Mesenchymal stem cell (in vitro differentiated cells and primary cell): ENCODE results near the gene CD79A.

Source experiments
- DNase-seq: peaks from one replicate; pipeline ENCODE4 v3.0.0-alpha.2; 2013
- H2AFZ ChIP-seq: one replicate; pipeline ENCODE4 v1.6.1; 2013; ENCODE audit warnings: low read depth, mild to moderate bottlenecking, control low read depth, inconsistent platforms, low read length, moderate library complexity
- H2AK5ac ChIP-seq: 2 replicates; pipeline ENCODE4 v1.6.1; 2013; ENCODE audit warnings: low read length, moderate library complexity, mild to moderate bottlenecking, inconsistent platforms; ENCODE audit not compliant: severe bottlenecking
- H2BK120ac ChIP-seq: one replicate; pipeline ENCODE4 v1.6.1; 2013; ENCODE audit warnings: low read depth, mild to moderate bottlenecking, inconsistent platforms, low read length, moderate library complexity
- H2BK12ac ChIP-seq, 2 experiments: one replicate each; pipeline ENCODE4 v1.6.1; 2013; ENCODE audit warnings: inconsistent platforms in 2 of 2, low read length in 2 of 2, mild to moderate bottlenecking in 2 of 2, moderate library complexity in 2 of 2, control low read depth in 1 of 2
- H2BK15ac ChIP-seq: one replicate; pipeline ENCODE4 v1.6.1; 2013; ENCODE audit warnings: mild to moderate bottlenecking, low read depth, inconsistent platforms; ENCODE audit not compliant: poor library complexity, severe bottlenecking
- H2BK5ac ChIP-seq: 2 replicates; pipeline ENCODE4 v1.6.1; 2013; ENCODE audit warnings: low read depth, mild to moderate bottlenecking, low read length, control low read depth, inconsistent platforms; ENCODE audit not compliant: poor library complexity, severe bottlenecking
- H3K14ac ChIP-seq, 2 experiments: one replicate each; pipeline ENCODE4 v1.6.1; 2013; ENCODE audit warnings: inconsistent platforms in 2 of 2, low read length in 2 of 2, control low read depth in 1 of 2, mild to moderate bottlenecking in 1 of 2, moderate library complexity in 1 of 2
- H3K18ac ChIP-seq, 2 experiments: one replicate each; pipeline ENCODE4 v1.6.1; 2013; ENCODE audit warnings: inconsistent platforms in 2 of 2, low read length in 2 of 2, control low read depth in 1 of 2, low read depth in 1 of 2, mild to moderate bottlenecking in 1 of 2
- H3K23ac ChIP-seq, 2 experiments: one replicate each; pipeline ENCODE4 v1.6.1; 2013; ENCODE audit warnings: inconsistent platforms in 2 of 2, low read length in 2 of 2, mild to moderate bottlenecking in 2 of 2, moderate library complexity in 2 of 2, control low read depth in 1 of 2
- H3K27ac ChIP-seq: 2 replicates; pipeline ENCODE4 v1.5.1; 2013; ENCODE audit warnings: mild to moderate bottlenecking, moderate library complexity, low read length, control low read depth, inconsistent platforms; ENCODE audit not compliant: poor library complexity, severe bottlenecking
- H3K27me3 ChIP-seq, 2 experiments: 2 replicates each; pipeline versions ENCODE4 v1.6.1 to v1.7.0; 2013; ENCODE audit warnings: low read length in 2 of 2, mild to moderate bottlenecking in 2 of 2, moderate library complexity in 2 of 2, control low read depth in 1 of 2, inconsistent platforms in 1 of 2; ENCODE audit not compliant: control insufficient read depth in 1 of 2, insufficient read depth in 1 of 2
- H3K36me3 ChIP-seq, 2 experiments: 2 replicates each; pipeline versions ENCODE4 v1.6.1 to v1.7.0; 2013; ENCODE audit warnings: low read length in 2 of 2, control low read depth in 1 of 2, inconsistent platforms in 1 of 2, low read depth in 1 of 2, mild to moderate bottlenecking in 1 of 2; ENCODE audit not compliant: insufficient read depth in 2 of 2, control insufficient read depth in 1 of 2
- H3K4ac ChIP-seq, 2 experiments: one replicate each; pipeline ENCODE4 v1.6.1; 2013; ENCODE audit warnings: inconsistent platforms in 2 of 2, low read length in 2 of 2, mild to moderate bottlenecking in 2 of 2, moderate library complexity in 2 of 2, control low read depth in 1 of 2, low read depth in 1 of 2
- H3K4me1 ChIP-seq: 2 replicates; pipeline ENCODE4 v1.6.1; 2013; ENCODE audit warnings: low read depth, low read length, control low read depth; ENCODE audit not compliant: control insufficient read depth, insufficient read depth
- H3K4me2 ChIP-seq: 2 replicates; pipeline ENCODE4 v1.6.1; 2013; ENCODE audit warnings: low read length, mild to moderate bottlenecking, inconsistent platforms; ENCODE audit not compliant: poor library complexity, severe bottlenecking
- H3K4me3 ChIP-seq, 2 experiments: 2 replicates each; pipeline versions ENCODE4 v1.5.1 to v1.7.0; 2013; ENCODE audit warnings: low read length in 2 of 2, mild to moderate bottlenecking in 2 of 2, control low read depth in 1 of 2, low read depth in 1 of 2; ENCODE audit not compliant: insufficient read depth in 1 of 2
- H3K79me1 ChIP-seq: replicated peaks from 2 replicates; pipeline ENCODE4 v1.6.1; 2013; ENCODE audit warnings: mild to moderate bottlenecking, control low read depth, low read length, inconsistent platforms; ENCODE audit not compliant: poor library complexity, severe bottlenecking
- H3K9ac ChIP-seq: 2 replicates; pipeline ENCODE4 v1.7.0; 2013; ENCODE audit warnings: mild to moderate bottlenecking, low read length, moderate library complexity
- H3K9me3 ChIP-seq: 2 replicates; pipeline ENCODE4 v1.7.0; 2013; ENCODE audit warnings: mild to moderate bottlenecking, low read length; ENCODE audit not compliant: control insufficient read depth
- H4K8ac ChIP-seq: one replicate; pipeline ENCODE4 v1.6.1; 2013; ENCODE audit warnings: inconsistent platforms, mild to moderate bottlenecking, low read length, moderate library complexity
- H4K91ac ChIP-seq: one replicate; pipeline ENCODE4 v1.6.1; 2013; ENCODE audit warnings: mild to moderate bottlenecking, low read length, inconsistent platforms
- WGBS: methylation state at CpG from one replicate; pipeline ENCODE4 v1.1.7; 2013; ENCODE audit warnings: mixed read lengths; 5-methylcytosine and 5-hydroxymethylcytosine counted together

The CD79A gene

DNA sequence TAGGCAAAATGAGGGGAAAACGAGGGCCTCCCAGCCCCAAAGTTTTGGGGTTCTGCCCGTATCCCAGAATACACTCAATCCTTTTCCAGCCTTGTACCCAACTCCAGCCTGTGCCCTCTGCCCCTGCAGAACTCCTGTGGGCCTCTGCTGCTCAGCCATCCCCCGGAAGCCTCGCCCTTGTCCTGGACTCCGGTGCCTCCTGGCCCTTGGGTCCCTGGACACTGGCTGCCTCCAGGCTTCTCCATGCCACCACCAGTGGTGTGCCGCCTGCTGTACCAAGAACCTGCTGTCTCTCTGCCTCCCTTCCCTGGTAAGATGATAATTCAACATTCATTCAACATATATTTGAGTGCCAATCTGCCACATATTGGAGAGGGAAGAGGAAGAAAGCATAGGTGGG is 28.4 kb upstream of the CD79A start:
- Histone ChIP-seq H2BK15ac (no peak overlapping the region), H3K4me1 (no peaks in the 10 kb centered on the region), H2BK5ac (no peak overlapping the region), H3K14ac (no peak overlapping the region), H3K4me2 (no peak overlapping the region), H3K4ac (no peak overlapping the region), H3K9ac (no peak overlapping the region), H3K27me3 (peaks cover 46 to 63% of the 10 kb centered on the region in 2 experiments), H4K8ac (no peak overlapping the region), H3K18ac (no peak overlapping the region), H3K36me3 (no peaks in the 10 kb centered on the region), H3K23ac (no peak overlapping the region), H2BK120ac (no peak overlapping the region), H4K91ac (no peak overlapping the region), H3K27ac (no peak overlapping the region), H3K9me3 (no peaks in the 10 kb centered on the region), H3K4me3 (no peak overlapping the region), H3K79me1 (no peaks in the 10 kb centered on the region), H2BK12ac (no peak overlapping the region), H2AFZ (no peak overlapping the region), H2AK5ac (no peak overlapping the region)
- WGBS: 65% methylated on average over 6 of the region's 6 CpGs
- DNase-seq: no peak

- H4K91ac ChIP-seq: no peak overlapping the region
- H2AK5ac ChIP-seq: no peak overlapping the region
- H3K4ac ChIP-seq: no peak overlapping the region
- 56% methylated on average over 2 of the region's 2 CpGs for WGBS
- H3K4me1 ChIP-seq: no peaks in the 10 kb centered on the region
- H2BK5ac ChIP-seq: no peak overlapping the region
- no peak overlapping the region for H2AFZ ChIP-seq
- no peaks in the 10 kb centered on the region for H3K9me3 ChIP-seq
- H3K27me3 ChIP-seq: peaks cover 50 to 64% of the 10 kb centered on the region in 2 experiments
- no peak overlapping the region for H3K9ac ChIP-seq
- no peak overlapping the region for H3K23ac ChIP-seq
- no peak overlapping the region for H3K18ac ChIP-seq
- H3K27ac ChIP-seq: no peak overlapping the region
- H3K4me2 ChIP-seq: no peak overlapping the region
- no peak overlapping the region for H2BK15ac ChIP-seq
- no peaks in the 10 kb centered on the region for H3K36me3 ChIP-seq
- no peak overlapping the region for H3K4me3 ChIP-seq
- H2BK12ac ChIP-seq: no peak overlapping the region
- no peak for DNase-seq
- H2BK120ac ChIP-seq: no peak overlapping the region
- H4K8ac ChIP-seq: no peak overlapping the region
- no peak overlapping the region for H3K14ac ChIP-seq
- H3K79me1 ChIP-seq: no peaks in the 10 kb centered on the region
Observed at GRCh38 chr19:41849067-41849466, 28.0 kb upstream of the CD79A start.

- H3K9ac ChIP-seq: no peak overlapping the region
- WGBS: 53% methylated on average over 5 of the region's 5 CpGs
- no peak overlapping the region for H3K4me3 ChIP-seq
- H2BK12ac ChIP-seq: no peak overlapping the region
- no peak overlapping the region for H3K27ac ChIP-seq
- no peak overlapping the region for H3K4me2 ChIP-seq
- no peak overlapping the region for H3K14ac ChIP-seq
- no peak for DNase-seq
- H3K23ac ChIP-seq: no peak overlapping the region
- no peaks in the 10 kb centered on the region for H3K36me3 ChIP-seq
- H2AFZ ChIP-seq: no peak overlapping the region
- H3K27me3 ChIP-seq: peaks cover 62 to 73% of the 10 kb centered on the region in 2 experiments
- H4K91ac ChIP-seq: no peak overlapping the region
- no peaks in the 10 kb centered on the region for H3K4me1 ChIP-seq
- no peaks in the 10 kb centered on the region for H3K79me1 ChIP-seq
- no peak overlapping the region for H3K18ac ChIP-seq
- no peak overlapping the region for H2BK120ac ChIP-seq
- no peaks in the 10 kb centered on the region for H3K9me3 ChIP-seq
- H3K4ac ChIP-seq: no peak overlapping the region
- H2BK15ac ChIP-seq: no peak overlapping the region
- H4K8ac ChIP-seq: no peak overlapping the region
- no peak overlapping the region for H2BK5ac ChIP-seq
- no peak overlapping the region for H2AK5ac ChIP-seq
Observed at GRCh38 chr19:41850381-41850780, 26.7 kb upstream of the CD79A start.

DNA sequence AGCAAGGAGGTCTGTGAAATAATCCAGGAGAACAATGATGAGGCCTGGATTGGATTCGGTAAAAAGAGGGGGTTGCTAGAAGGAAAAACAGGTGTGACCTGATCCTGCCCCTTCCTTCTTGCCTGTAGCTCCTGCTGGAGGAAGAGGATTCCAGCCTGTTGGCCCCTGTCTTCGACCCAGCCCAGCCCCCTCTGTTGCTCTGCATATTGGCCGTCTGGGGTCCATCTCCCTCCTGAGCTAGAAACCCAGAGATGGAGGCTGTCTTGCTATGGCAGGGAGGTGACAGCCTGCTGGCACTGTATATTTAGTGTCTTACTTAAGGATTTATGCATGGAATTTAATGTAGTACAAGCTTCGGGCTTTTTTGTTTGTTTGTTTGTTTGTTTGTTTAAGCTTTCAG is 25.6 kb upstream of the CD79A start:
- no peak for DNase-seq
- WGBS: 44% methylated on average over 4 of the region's 4 CpGs
- no peaks in the 10 kb centered on the region for H3K4me1 ChIP-seq

More for the DNA sequence above, 25.6 kb upstream of the CD79A start:
- Histone ChIP-seq H2BK15ac (no peak overlapping the region), H3K18ac (no peak overlapping the region), H3K23ac (no peak overlapping the region), H4K91ac (no peak overlapping the region), H3K4me3 (no peak overlapping the region), H2AK5ac (no peak overlapping the region), H2BK12ac (no peak overlapping the region), H3K4ac (no peak overlapping the region), H3K36me3 (no peaks in the 10 kb centered on the region), H2BK120ac (no peak overlapping the region), H2BK5ac (no peak overlapping the region), H3K4me2 (no peak overlapping the region), H4K8ac (no peak overlapping the region), H3K9me3 (no peaks in the 10 kb centered on the region), H3K79me1 (no peaks in the 10 kb centered on the region), H3K27ac (no peak overlapping the region), H3K9ac (no peak overlapping the region), H2AFZ (no peak overlapping the region), H3K27me3 (peaks cover 62 to 73% of the 10 kb centered on the region in 2 experiments), H3K14ac (no peak overlapping the region)
